Prostate gland (tissue), 2 donors: Measurements from ENCODE around the gene METRNL.

ENCODE experiments used
- CTCF ChIP-seq, 4 experiments: fragments of 200-600 bp in 2 of 4; fragments of 450-650 bp in 2 of 4; sonication (generic) in 2 of 4; IDR thresholded peaks; 1 replicate in 3 of 4; 2 replicates in 1 of 4; pipeline ENCODE4 v1.5.1; 2016 to 2019; ENCODE audit warnings: antibody characterized with exemption in 4 of 4, mild to moderate bottlenecking in 2 of 4, moderate library complexity in 2 of 4
- POLR2AphosphoS5 ChIP-seq: sonication (generic); formaldehyde crosslinking; IDR thresholded peaks from one replicate; pipeline ENCODE4 v1.6.1; 2017; ENCODE audit warnings: antibody characterized with exemption

- TF ChIP-seq CTCF (IDR thresholded peaks at IDR 0.05) (no peak), POLR2AphosphoS5 (no peak)
Observed at GRCh38 chr17:83032781-83033180, 46.6 kb upstream of the METRNL start.
